Activated T-cell treated with anti-CD3 and anti-CD28 coated beads for 48 hours (primary cell): ENCODE measurements around the gene PACS2.
"Not testable (repeated sequence)": the region's sequence is repeated elsewhere in the genome, so short reads cannot be mapped to it uniquely, and the experiment has no call there.

Experiments used
- DNase-seq: peaks from one replicate; pipeline ENCODE4 v3.0.0-alpha.2; 2020; ENCODE audit warnings: low read depth

PACS2 gene

DNA sequence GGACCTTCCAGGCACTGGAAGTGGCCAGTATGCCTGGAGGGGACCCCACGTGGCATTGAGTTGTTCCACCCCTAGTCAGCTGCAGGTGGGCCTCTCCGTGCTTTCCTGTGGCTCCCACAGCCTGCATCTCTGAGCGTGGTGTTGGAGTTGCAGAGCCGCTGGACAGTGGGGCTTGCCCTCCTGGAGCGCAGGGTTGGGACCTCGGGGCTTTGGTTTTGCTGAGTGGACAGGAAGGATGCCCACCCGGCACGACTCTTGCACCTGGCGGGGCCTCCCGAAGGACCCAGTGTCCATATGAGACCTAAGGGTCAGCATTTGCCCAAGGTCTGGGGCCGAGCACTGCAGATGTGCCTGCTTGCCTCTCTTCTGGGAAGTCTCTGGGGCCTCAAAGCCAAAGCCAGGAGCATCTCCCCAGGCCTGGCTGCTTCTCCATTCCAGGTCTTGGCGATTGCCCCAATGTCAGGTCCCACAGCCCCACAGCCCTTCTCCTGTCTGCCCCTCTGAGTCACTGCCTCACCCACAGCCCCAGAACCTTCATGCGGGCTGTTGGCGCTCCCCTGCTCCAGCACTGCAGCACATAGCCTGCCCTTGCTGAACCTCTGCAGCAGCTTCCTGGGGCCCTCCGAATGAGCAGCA is 1.5 kb downstream of the PACS2 start:
- no peak for DNase-seq

DNA sequence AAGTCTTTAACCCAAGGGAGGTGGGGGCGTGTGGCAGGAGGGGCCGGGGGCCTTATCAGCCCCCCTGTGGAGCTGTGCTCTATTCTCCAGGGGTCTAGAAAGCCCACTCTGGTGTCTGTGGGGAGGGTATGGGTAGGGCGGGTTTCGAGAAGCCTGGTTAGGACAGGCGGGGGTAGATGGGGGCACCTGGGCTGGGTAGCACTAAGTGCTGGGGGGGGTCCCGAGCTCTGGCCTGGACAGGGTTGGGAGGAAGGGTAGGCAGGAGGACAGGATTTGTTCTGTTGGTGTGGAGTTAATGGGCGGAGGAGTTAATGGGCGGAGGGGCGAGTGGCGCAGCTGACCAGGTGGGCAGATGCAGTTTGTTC is 2.0 kb downstream of the PACS2 start:
- no peak for DNase-seq

DNA sequence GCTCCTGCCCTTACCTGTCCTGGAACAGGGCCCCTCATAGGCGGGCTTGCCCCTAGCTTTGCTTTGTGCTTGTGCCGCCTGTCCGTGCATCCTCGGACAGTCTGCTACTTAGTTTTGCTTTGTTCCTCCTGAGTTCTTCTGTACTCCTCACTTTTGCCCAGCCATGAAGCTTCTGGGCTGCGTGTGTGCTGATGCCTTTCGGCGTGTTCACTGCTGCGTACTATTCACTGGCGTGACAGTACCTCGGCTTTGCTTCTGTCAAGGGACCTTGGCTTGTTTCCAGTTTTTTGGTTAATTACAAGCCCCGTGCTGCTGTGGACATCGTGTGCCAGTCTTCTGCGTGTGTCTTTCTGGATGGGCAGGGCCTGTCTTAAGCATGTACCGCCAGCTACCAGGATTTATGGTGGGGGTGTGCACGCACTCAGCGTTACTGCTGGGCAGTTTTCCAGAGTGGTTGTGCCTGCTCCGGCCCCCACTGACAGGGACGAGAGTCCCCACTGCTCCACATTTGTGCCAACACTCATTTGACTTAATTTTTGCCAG is 2.5 kb downstream of the PACS2 start:
- no peak for DNase-seq

DNA sequence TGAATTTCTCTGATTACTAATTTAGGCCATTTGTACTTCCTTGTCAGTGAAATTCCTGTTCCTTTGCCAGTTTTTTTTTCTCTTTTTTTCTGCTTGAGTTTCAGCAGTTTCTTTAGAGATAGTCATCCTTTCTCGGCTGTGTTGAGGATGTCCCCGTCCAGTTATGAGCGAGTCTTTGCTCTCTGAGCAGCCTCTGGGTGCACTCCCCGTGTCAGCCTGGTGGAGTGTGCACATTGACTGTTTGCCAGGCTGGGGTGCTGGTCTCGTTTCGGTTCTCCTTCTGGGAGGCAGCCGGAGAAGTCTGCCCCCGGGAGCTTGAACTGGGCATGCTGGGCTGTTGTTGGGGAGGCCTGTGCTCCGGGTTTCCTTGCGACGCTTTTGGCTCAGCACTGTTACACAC is 3.0 kb downstream of the PACS2 start:
- no peak for DNase-seq

DNA sequence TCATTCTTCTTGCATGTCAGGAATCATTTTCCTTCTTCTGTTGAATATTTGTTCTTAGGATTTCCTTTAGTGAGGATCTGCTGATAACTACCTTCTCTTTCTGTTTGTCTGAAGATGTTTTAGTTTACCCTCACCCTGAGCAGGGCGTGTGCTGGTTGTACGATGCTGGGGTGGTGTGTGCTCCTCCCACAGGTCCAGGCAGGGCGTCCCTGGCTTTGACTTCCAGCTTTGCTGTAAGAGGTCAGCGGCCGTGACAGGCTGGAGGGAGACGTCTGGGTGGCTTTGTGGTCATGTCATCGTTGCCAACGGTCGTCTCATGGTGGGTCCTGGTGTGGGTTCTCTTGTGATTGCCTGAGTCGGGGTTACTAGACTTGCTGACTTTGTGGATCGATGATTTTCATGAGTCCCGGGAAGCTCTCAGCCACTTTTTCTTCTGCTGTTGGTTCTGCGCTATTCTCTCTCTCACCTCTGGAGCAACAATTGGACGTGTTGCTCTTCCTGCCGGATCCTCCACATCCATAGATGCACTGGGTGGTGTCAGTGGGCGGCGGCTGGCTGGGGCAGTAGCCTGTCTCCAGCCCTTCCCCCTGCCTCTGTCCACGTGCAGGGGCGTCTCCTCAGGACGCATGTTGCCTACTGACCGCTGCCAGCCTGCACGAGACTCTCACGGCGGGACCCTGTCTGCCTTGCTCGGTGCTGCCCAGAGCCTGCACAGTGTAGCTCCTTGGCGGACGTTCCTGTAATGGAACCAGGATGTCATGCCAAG is 8.4 kb downstream of the PACS2 start:
- DNase-seq: no peak

DNA sequence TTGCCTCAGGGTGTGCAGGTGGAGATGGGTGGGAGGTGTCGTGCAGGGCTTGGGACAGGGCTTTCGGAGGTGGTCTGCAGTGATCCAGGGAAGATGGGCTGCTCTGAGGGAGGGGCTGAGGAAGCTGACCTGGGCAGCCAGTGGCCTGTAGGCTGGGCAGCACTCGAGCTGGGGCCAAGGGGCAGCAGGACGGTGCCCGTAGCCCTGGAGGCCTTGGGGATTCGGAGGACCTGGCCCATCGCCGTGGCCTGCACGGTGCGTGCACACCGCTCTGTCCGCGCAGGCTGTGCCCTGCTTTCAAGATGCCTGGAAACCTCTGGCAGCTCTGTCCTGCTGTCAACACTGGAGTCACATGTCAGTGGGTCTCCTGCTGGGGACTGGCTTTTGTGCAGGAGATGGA is 9.1 kb downstream of the PACS2 start:
- no peak for DNase-seq

DNA sequence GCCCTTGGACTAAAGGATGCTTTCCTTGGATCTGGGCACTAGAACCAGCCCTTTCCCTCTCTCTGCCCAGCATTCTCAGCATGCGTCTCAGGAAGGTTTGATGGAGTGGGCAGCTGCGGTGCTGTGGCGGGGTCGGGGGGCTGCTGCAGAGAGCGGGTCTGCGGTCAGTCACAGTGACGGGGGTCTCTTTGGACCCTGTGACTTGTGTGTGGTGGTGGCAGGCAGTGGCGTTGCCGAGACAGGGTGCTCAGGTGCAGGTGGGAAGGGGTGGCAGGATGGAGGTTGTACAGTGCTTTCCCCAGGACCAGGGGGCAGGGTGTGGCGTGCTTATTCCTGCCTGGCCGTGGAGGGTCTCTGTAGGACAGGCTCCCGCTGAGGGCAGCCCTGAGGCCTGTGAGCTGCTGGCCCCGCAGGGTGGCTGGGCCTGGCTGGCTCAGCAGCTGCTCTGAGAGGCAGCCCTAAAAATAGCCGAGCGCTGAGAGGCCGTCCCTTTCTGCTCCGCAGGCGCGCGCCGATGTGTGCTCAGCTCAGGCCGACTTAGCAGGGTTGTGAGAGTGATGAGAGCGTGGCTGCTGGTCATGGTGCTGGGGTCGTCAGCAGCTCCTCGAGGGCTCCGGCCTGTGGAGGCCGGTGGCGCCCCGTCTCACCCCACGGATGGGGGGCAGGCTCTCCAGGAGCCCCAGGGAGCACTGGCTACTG is 9.7 kb downstream of the PACS2 start:
- no peak for DNase-seq

DNA sequence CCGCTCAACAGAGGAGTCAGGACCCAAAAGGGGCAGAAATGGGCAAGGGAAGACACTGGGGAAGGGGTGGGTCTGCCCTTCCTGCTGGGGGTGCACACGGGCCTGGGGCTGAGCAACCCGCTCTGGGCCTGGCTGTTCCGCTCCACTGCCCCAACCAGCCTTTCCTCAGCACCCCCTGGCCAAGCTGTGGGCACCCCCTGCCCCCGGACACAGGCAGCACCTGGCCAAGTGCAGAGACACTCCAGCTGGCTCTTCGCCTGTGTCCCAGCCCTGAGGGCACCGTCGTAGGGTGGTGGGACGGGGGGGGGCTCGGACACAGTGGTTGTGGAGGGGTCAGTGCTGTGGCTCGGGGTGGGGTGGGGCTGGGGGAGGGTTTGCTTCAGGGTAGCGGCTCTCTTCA is 10.3 kb downstream of the PACS2 start:
- DNase-seq: no peak

DNA sequence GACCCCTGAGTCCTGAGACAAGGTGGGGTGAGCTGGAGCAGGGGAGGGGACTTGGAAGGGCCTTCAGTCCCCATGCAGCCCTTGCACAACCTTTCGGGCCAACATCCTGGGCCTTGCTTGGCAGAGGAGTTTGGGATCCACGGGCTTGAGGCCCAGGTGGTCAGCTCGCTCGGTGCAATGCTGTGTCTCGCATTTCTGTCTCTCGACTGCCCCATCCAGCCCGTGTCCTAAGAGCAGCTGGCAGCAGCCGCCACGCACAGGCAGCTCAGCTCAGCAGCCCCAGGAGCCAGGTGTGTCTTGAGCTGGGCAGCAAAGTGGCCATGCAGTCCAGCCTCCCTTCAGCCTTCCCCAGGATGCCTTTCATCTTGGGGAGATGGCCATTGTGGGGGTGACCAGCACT is 10.8 kb downstream of the PACS2 start:
- no peak for DNase-seq

DNA sequence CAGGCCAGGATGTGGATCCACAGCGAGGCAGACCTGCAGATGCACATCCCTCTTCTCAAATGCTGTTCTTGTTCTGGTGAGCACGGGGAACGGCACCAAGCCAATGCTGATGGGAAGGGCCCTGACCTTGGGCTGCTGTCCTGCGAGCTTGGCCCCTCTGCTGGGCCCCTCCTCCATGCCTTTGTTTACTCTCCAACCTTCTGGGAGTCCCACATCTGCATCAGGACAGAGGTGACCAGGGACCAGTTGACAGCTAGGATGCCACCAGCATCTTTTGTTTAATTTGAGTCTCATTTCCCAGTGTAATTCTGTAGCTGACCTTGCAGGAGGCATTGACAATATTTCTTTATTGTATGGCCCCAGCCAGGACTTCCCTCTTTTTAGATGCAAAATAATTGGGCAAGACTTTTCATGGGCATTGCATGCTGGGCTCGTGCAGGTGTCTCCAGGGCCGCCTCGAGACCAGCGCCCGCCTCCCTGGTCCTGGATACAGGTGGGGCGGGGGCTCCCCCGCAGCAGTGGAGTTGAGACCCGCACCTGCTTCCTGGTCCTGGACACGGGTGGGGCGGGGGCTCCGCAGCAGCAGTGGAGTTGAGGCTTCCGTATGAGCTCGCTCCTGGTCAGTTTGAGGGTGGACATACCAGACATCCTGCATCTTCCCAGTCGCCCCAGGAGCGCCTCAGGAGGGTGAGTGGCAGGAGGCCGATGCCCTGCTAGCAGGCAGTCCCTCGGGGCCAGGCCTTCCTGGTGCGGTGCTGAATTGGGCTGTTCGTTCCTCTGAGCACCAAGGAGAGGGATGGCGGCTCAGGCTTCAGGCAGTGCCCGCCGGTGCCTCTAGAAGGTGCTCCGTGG is 11.4 kb downstream of the PACS2 start:
- no peak for DNase-seq

DNA sequence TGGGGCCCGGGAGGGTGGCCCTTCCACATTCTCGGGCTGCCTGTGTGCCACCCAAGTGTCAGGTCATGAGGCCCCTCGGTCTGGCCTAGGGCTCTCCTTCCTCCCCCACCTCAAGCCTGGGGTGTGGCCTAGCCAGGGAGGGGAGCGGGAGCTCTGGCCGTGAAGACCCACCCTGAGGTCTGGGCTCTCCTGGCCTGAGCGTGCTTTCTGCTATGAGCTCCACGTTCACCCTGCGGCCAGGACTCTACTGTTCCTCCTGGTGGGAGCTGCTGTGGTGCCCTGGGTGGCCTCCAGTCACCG is 12.0 kb downstream of the PACS2 start:
- no peak for DNase-seq

DNA sequence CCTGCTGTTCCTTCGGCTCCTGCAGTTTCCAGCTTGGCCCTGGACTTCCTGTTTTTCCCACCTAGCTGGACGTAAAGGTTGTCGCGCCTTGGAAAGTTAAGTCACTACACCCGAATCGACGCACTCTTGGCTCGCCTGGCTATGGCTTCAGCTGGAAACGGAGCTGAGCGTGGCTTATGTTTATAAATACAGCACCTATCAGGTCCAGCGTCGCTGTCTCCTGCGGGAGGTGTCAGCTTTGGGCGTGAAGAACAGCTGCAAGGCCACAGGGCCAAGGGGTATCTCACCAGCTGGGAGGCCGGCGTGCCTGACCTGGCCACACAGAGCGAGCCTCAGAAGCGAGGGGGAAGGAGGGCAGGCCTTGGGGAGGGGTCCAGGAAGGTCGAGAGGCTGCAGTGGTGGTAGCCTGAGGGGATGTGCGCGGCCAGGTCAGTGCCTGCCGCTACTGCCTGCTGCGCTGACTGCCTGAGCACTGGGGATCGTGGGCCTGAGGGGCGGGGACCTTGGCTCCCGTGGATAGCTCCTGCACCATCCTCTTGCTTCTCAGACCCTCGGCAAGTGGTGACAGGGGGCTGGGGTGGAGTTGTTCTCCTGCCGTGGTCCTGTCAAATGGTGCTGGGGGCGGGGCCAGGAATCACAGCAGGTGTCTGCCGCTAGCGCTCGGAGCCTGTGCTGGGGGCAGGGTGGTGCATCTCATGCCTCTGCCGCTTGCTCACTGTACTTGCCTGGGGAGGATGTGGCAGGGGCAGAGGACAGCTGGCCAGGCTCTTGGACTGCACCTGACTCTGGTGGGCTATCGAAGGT is 12.5 kb downstream of the PACS2 start:
- DNase-seq: no peak

DNA sequence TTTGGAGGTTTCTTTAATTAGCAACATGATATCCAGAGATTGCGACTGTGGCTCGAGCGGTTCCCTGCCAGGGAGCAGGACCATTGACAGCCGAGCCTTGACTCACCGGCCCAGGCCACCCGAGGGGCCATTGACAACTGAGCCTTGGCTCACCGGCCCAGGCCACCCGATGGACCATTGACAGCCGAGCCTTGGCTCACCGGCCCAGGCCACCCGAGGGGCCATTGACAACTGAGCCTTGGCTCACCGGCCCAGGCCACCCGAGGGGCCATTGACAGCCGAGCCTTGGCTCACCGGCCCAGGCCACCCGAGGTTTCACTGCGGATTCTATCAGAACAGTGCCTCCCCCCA is 13.1 kb downstream of the PACS2 start:
- DNase-seq: not testable (repeated sequence)

DNA sequence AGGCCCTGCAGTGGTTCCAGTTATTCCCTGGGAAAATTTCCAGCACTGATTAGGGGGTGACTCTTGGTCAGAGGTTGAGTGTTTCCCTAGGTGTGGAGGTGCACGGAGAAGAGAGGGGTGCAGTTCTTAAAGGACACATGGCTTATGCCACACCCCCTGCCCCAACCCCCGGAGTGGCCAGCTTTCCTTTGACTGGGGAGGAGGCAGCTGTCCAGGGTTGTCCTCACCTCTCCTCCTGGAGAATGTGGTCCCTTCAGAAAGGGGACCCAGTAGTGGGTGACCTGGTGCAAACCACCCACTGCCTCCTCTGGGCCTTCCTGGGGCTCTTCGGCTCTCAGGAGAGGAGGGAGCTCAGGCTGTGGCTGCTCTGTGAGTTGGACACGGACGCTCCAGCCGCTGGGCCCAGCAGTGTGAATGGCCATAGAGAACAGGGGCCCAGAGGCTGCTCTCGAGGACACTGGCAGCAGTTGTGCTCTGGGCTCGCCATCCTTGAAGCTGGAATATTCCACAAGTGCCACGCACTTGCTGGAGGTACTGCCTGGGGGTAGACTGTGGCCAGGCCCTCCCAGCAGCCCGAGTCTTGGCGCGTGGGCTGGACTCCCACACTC is 13.6 kb downstream of the PACS2 start:
- no peak for DNase-seq

DNA sequence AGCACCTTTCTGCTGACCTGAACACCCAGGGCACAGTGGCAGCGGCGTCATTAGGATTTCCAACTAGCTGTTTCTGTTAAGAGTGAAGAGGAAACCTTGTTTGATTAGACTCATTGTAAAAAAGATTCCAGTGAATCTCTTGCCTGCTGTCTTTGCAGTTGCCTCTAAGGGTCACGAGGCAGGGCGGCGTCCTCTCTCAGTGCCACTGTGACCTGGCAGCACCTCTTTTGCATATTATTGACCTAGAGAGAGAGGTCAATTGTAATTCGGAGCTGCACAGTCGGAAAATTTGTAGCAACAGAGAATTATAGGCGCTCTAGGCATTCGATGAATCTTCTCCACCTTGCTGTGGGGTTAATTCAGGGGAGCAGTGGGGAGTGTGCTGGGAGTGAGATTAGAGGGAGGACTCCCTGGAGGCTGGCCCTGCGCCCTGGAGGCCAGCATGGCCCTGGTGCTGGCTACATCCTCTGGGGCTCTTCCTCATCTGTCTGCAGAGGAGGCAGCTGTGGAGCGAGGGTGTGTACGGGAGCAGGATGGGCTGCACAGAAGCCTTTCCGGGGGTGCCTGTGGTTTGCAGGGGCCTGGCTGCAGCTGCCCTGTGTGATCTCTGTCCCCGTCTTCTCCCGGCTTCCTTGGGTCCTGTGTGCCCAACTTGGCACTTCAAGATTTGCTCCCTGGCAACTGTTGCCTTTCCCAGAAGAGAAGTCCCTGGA is 14.3 kb downstream of the PACS2 start:
- no peak for DNase-seq

DNA sequence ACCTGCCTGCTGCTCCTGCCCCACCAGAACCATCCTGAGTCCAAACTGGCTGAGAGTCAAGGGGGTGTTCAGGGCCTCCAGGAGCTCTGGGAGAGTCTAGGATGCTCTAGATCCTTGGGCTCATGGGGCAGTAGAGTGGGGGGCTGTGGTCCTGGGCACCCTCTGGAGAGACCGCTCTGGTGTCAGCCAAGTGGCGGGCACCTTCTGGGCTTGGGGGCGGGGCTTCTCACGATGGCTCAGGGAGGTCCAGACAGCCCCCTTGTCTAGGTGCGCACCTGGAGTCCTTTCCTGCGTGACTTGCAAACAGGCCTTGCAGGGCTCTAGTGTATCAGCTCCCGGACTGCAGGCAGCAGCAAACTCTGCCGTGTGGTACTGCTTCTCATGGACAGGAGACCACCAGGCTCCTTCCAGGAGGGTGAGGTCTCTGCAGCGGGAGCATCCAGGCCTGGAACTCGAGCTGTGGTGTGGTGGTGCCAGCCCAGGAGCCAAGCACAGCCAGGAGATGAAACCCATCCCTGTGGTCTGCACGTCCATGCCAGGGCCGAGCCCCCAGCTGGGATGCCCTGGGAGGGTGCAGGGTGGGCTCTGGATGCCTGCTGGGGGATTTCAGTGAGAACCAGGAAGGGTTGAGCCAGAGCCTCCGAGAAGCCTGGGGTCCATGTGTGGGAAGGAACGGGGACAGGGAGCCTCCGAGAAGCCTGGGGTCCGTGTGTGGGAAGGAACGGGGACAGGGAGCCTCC is 15.0 kb downstream of the PACS2 start:
- DNase-seq: no peak

DNA sequence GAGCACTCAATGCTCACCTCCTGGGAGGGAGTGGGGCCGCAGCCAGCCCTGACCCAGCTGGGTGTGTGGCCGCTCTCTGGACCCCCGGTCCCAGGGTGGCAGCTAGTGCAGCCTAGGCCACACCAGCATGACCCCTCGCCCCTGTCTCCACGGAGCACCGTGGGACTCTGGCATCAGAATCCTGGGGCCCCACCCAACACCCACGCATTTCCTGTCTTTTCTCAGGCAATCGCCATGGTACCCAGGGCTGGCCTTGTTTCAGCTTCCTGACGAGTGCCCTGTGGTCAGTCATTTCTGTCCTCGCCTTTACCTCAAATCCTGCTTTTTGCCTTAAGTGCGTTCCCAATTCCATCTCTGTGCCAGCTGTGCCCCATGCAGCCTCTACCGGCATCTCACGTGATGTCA is 15.9 kb downstream of the PACS2 start:
- DNase-seq: no peak

DNA sequence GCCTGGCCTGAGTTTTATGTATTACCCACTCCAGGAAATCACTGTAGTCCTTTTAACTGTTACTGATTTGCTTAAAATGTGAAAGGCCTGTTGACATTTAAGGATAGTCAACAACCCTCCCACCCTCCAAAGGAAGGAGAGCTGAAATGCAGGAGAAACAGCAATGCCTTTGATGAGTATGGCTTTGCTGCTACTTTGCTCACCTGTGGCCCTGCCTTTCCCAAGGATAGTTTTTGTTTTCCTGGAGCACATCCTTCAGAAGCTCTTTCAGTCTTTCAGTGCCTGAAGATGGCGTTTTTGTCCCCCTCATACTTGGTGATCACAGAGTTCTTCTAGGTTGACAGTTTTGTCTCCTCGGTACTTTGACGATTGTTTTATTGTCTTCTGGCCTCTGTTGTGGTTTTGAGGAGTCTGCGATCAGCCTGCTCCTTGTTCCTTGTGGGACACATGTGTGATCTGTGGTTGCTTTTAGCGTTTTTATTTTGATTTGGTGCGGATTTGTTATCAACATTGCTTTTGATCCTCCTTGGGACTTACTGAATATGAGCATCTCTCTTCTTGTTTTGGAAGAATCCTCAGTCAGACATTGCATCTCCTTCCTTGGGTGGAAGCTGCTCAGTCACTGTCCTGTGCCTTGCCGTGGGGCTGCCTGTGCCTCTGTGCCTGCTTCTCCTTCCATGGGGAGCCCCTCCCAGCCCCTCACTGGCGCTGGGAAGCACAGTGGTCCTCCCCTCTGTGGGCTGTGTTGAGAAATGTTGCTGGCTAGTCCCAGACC is 17.2 kb downstream of the PACS2 start:
- DNase-seq: no peak

DNA sequence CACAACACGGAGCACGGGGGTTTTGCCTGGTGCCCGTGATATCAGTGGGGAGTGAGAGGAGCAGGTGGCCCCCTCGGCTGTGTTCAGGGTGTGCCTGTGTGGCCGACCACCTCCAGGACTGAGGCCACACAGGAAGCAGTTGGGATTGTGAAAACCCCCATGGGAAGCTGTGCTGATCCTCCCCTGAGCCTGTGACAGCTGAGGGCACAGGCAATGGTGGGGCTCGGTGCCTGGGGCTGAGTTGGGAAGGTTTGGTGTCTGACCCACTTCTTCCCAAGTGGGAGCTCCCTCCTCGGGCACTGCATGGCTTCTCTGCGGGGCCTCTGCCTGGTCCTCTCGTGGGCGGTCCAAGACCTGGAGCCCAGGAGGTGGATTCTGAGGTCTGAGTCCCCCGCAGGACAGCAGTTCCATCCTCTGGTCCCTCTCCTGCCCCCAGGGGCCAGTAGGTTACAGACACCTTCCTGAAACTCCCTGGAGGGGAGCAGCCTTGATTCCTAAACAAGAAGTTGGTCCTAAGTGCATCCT is 17.9 kb downstream of the PACS2 start:
- no peak for DNase-seq
